Measurements from ENCODE around the gene MRPL9. TPM values are rescaled to one million over a fixed set of nuclear protein-coding genes. Genes with fewer than 3 reads are reported as not detected.

Gene MRPL9
- total and polyA plus RNA-seq, 10 of the 15 experiments (the other 5 are each of a cell fraction or from before 2014, with no cell fraction given) = 35.7 to 161 (median 110) TPM

- TF ChIP-seq WRNIP1 (IDR thresholded peaks at IDR 0.05; ENCODE audit: borderline replicate concordance, low read depth, low read length) (no peak), GATAD2B (conservative IDR thresholded peaks at IDR 0.05; ENCODE audit: low read depth) (peak; percentile 48; the same call in 1 of the 2 replicates), E2F8 (IDR thresholded peaks at IDR 0.05; ENCODE audit: low read depth, partially characterized antibody) (no peak), BRCA1 (IDR thresholded peaks at IDR 0.05; ENCODE audit: low read depth, low read length) (no peak), NRF1 (conservative IDR thresholded peaks at IDR 0.05; ENCODE audit: low read depth, low read length) (no peak), USF1 (IDR thresholded peaks at IDR 0.05; ENCODE audit: borderline replicate concordance, extremely low read length, insufficient read depth, low read depth, low read length) (no peak), BMI1 (IDR thresholded peaks at IDR 0.05; ENCODE audit: borderline replicate concordance) (no peak), MYB (IDR thresholded peaks at IDR 0.05; ENCODE audit: borderline replicate concordance, low read depth, low read length) (peak; percentile 96), TAF1 (IDR thresholded peaks at IDR 0.05; ENCODE audit: borderline replicate concordance, low read depth, low read length) (peak; percentile 88; the same call in 1 of the 2 replicates), IKZF2 (IDR thresholded peaks at IDR 0.05) (peak in 1 of 2 experiments; percentile 32; a peak in 2 of 4 replicates), STAT1 (conservative IDR thresholded peaks at IDR 0.05) (0 out of 2 replicates have a peak, but pooled peaks have one; percentile 49), SREBF1 (IDR thresholded peaks at IDR 0.05; ENCODE audit: low read length) (no peak; the same call in 1 of the 2 replicates), SREBF2 (IDR thresholded peaks at IDR 0.05; ENCODE audit: low read length) (no peak), SKIL (IDR thresholded peaks at IDR 0.05; ENCODE audit: low read depth, poor library complexity, severe bottlenecking) (no peak), MLLT1 (IDR thresholded peaks at IDR 0.05) (no peak), POLR2A (IDR thresholded peaks at IDR 0.05; ENCODE audit: low read depth, low read length) (peak; percentile 90), ETV6 (conservative IDR thresholded peaks at IDR 0.05 in 1 of 2, IDR thresholded peaks at IDR 0.05 in 1 of 2; ENCODE audit: borderline replicate concordance in 1 of 2, low read depth in 1 of 2) (no peak), RAD51 (IDR thresholded peaks at IDR 0.05) (0 out of 2 replicates have a peak, but pooled peaks have one; percentile 14), SP1 (IDR thresholded peaks at IDR 0.05; ENCODE audit: low read depth, low read length) (peak; percentile 26)
These were observed at the start of gene MRPL9 (continued) for GRCh38 chr1:151762941-151763921.

Data from GM12878 (cell line).